Effector memory CD4-positive, alpha-beta T cell (primary cell): ENCODE measurements around the gene BICRA.

Experiments used
- DNase-seq, 3 donors: peaks; one replicate each; pipeline ENCODE4 v3.0.0-alpha.2; 2020
- H3K27ac ChIP-seq: 2 replicates; pipeline ENCODE4 v1.7.0; 2013; ENCODE audit warnings: mild to moderate bottlenecking, low read length, moderate library complexity; ENCODE audit not compliant: insufficient read depth, poor library complexity, severe bottlenecking
- H3K27me3 ChIP-seq: replicated peaks from 2 replicates; pipeline ENCODE4 v1.7.0; 2013; ENCODE audit warnings: mild to moderate bottlenecking, low read length; ENCODE audit not compliant: insufficient read depth, control insufficient read depth, poor library complexity, severe bottlenecking
- H3K36me3 ChIP-seq: 2 replicates; pipeline ENCODE4 v1.7.0; 2013; ENCODE audit warnings: mild to moderate bottlenecking, low read length, moderate library complexity; ENCODE audit not compliant: control insufficient read depth, insufficient read depth
- H3K4me1 ChIP-seq: 2 replicates; pipeline ENCODE4 v1.7.0; 2013; ENCODE audit warnings: low read length, mild to moderate bottlenecking; ENCODE audit not compliant: control insufficient read depth, insufficient read depth, poor library complexity, severe bottlenecking
- H3K4me3 ChIP-seq: 2 replicates; pipeline ENCODE4 v1.7.0; 2013; ENCODE audit warnings: low read length, low read depth, mild to moderate bottlenecking; ENCODE audit not compliant: insufficient read depth, poor library complexity, severe bottlenecking
- H3K9me3 ChIP-seq: 2 replicates; pipeline ENCODE4 v1.7.0; 2013; ENCODE audit warnings: mild to moderate bottlenecking, low read length, moderate library complexity; ENCODE audit not compliant: control insufficient read depth
- total RNA-seq, 3 donors: gene quantifications; one replicate each; lab custom pipeline; 2026; lab: John Stamatoyannopoulos, UW

BICRA gene
- 11.9 to 30.0 (median 16.0) reads per million in 3 donors for total RNA-seq

- Histone ChIP-seq H3K9me3 (no peaks in the 10 kb centered on the region), H3K27me3 (no peaks in the 10 kb centered on the region), H3K4me3 (peak within 1 kb of the TSS; percentile 95), H3K27ac (peak within 1 kb of the TSS; percentile 89), H3K36me3 (no peaks in the 10 kb centered on the region), H3K4me1 (peaks cover 4% of the 10 kb centered on the region)
- peak; percentile 57 to 71 (median 69) for DNase-seq
Measured at GRCh38 chr19:47608969-47609905, at the start of gene BICRA. Gene BICRA (plus strand): TSS chr19:47609134. CDS start chr19:47673575, 64,441 bp downstream.

DNA sequence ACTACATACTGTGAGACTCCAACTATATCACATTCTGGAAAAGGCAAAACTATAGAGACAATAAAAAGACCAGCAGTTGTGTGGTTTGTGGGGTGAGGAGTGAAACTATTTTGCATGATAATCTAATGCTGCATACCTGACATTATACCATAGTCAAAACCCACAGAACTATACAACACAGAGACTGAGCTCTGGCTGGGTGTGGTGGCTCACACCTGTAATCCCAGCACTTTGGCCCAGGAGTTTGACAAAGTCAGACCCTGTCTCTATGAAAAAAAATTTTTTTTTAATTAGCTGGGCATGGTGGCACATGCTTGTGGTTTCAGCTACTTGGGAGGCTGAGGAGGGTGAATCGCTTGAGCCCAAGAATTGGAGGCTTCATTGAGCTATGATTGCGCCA is 47.9 kb upstream of the BICRA start:
- Histone ChIP-seq H3K27me3 (no peaks in the 10 kb centered on the region), H3K36me3 (no peaks in the 10 kb centered on the region), H3K9me3 (no peaks in the 10 kb centered on the region), H3K4me3 (no peak overlapping the region), H3K27ac (no peak overlapping the region), H3K4me1 (no peaks in the 10 kb centered on the region)
- no peak for DNase-seq

DNA sequence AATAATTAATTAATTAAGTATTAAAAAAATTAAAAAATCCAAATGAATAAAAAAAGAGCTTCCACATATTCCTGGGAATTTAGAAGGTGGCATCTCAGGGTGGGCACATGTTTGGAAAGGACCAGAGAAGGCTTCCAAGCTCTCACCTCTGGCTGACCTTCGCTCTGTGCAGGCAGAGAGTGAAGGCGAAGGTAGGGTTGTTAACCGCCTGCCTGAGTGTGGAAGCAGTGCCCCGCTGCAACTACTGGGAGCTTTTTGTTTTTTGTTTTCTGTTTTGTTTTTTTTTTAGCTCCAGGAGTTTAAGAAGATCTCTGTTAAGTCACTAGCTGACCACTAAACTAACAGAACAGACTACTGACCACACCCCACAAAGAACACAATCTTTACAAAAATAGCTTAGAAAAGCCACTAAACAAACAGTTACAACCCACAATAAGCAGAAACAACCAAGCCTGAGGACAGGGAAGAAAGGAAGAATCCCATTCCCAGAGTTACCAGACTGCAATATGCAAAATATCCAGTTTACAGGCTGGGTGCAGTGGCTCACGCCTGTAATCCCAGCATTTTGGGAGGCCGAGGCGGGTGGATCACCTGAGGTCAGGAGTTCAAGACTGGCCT is 47.4 kb upstream of the BICRA start:
- DNase-seq, result no peak
- Histone ChIP-seq H3K36me3 (no peaks in the 10 kb centered on the region), H3K4me1 (no peaks in the 10 kb centered on the region), H3K4me3 (no peak overlapping the region), H3K9me3 (no peaks in the 10 kb centered on the region), H3K27ac (no peak overlapping the region), H3K27me3 (no peaks in the 10 kb centered on the region)

- DNase-seq, result no peak
Measured at GRCh38 chr19:47564081-47564480, 44.9 kb upstream of the BICRA start.

DNA sequence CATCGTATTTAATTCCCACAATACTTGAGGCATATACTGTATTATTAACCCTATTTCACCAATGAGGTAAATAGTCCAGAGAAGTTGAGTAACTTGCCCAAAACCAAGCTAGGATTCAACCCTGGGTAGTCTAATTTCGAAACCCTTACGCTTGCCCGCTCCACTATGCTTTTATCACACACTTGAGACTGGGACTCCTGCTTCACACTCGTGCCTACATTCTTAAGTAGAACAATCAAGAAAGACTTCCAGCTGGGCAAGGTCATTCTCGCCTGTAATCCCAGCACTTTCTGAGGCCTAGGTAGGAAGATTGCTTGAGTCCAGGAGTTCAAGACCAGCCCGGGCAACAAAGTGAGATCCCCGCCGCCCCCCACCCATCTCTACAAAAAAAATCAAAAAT is 39.6 kb upstream of the BICRA start:
- Histone ChIP-seq H3K4me3 (no peak overlapping the region), H3K27ac (no peak overlapping the region), H3K4me1 (peaks cover 9% of the 10 kb centered on the region), H3K9me3 (no peaks in the 10 kb centered on the region), H3K27me3 (no peaks in the 10 kb centered on the region), H3K36me3 (no peaks in the 10 kb centered on the region)
- no peak for DNase-seq

More at GRCh38 chr19:47564081-47564480, 44.9 kb upstream of the BICRA start:
- Histone ChIP-seq H3K27me3 (no peaks in the 10 kb centered on the region), H3K4me3 (no peak overlapping the region), H3K27ac (no peak overlapping the region), H3K4me1 (no peaks in the 10 kb centered on the region), H3K36me3 (no peaks in the 10 kb centered on the region), H3K9me3 (no peaks in the 10 kb centered on the region)

GRCh38 chr19:47572635-47573034 is 36.3 kb upstream of the BICRA start:
- Histone ChIP-seq H3K27ac (no peak overlapping the region), H3K4me1 (peaks cover 17% of the 10 kb centered on the region), H3K27me3 (no peaks in the 10 kb centered on the region), H3K9me3 (no peaks in the 10 kb centered on the region), H3K36me3 (no peaks in the 10 kb centered on the region), H3K4me3 (peak overlapping the region; percentile 22)
- no peak for DNase-seq

DNA sequence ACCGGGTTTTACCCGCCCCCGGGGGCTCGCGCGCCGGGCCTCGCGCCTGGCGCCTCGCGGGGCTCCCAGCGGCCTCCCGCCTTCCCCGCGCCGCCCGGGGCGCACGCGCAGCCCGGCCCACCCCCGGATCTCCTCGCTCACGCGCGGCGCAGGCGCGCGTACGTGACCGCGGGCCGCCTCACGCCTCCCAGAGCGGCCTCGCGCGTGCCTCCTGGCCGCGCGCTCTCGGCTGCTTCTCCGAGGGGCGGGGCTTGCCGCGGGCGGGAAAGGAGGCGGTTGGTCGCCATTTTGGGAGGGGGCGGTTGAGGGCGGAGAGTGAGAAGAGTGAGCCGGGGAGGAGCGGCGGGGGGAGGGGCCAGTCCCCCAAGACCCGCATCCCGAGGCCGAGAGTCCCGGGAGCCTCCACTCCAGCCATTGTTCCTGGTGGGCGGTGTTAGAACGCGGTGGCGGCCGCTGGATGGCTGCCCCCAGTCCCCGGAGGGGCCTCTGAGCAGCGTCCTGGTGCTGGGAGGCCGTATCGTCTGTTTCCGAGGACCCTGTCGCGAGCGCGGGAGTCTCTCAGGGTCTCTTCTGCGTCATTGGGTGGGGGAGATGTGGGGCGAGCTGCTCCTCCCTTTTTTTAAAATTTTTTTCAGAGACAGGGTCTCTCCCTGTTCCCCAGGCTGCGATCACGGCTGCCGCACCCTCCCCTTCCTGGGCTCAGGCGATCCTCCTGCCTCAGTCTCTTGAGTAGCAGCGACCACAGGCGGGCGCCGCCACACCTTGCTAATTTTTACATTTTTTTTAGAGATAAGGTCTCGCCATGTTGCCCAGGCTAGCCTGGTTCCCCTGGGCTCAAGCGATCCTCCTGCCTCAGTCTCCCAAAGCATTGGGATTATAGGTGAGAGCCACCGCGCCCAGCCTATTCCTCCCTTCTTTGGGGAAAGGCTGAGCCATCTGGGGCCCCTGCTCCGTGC is 35.6 kb upstream of the BICRA start, which contains the start of gene ZNF541:
Gene ZNF541 (minus strand): TSS at position 78 of the 956 bp plus-strand sequence. CDS start 17,292 bp downstream, outside the sequence.
- no peaks in the 10 kb centered on the region for H3K27me3 ChIP-seq
- H3K27ac ChIP-seq, result peak within 1 kb of the TSS; percentile 55
- no peaks in the 10 kb centered on the region for H3K9me3 ChIP-seq
- H3K36me3 ChIP-seq, result no peaks in the 10 kb centered on the region
- peak within 1 kb of the TSS; percentile 60 for H3K4me3 ChIP-seq
- peak; percentile 73 to 87 (median 80) for DNase-seq
- peaks cover 21% of the 10 kb centered on the region for H3K4me1 ChIP-seq

DNA sequence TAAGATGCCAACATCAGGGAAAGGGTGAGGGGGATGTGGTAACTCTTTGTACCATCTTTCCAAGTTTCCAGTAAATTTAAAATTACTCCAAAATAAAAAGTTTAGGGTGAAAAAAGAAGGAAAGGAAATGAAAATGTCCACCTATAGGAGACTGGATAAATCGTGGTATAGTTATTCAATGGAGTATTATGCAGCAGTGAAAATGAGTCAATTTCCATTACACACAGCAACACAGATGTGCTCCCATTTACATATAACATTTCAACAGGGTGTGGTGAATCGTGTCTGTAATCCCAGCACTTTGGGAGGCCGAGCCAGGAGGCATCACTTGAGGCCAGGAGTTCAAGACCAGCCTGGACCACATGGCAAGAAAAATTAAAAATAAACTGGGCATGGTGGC is 28.5 kb upstream of the BICRA start:
- Histone ChIP-seq H3K36me3 (no peaks in the 10 kb centered on the region), H3K27me3 (no peaks in the 10 kb centered on the region), H3K9me3 (no peaks in the 10 kb centered on the region), H3K4me1 (peaks cover 29% of the 10 kb centered on the region), H3K27ac (no peak overlapping the region), H3K4me3 (no peak overlapping the region)
- no peak for DNase-seq

GRCh38 chr19:47581605-47582319 is 27.2 kb upstream of the BICRA start:
- Histone ChIP-seq H3K27ac (peak overlapping the region; percentile 25), H3K4me3 (peak overlapping the region; percentile 22), H3K9me3 (no peaks in the 10 kb centered on the region), H3K36me3 (no peaks in the 10 kb centered on the region), H3K4me1 (peaks cover 28% of the 10 kb centered on the region), H3K27me3 (no peaks in the 10 kb centered on the region)
- DNase-seq, result no peak
